GM12878 (cell line): ENCODE measurements around the gene LENG1. TPM values are rescaled to one million over a fixed set of nuclear protein-coding genes. Genes with fewer than 3 reads are reported as not detected.

ENCODE experiments used
- ATAC-seq: fragments of 200-7000 bp; cut with Tn5 transposase; 3 replicates; pipeline ENCODE4 v1.9.1; 2020; ENCODE audit warnings: mild to moderate bottlenecking, moderate library complexity
- BruUV-seq: library from RNA; stranded (reverse); fragments of 400-500 nt; replicated peaks from 2 replicates; lab custom pipeline; 2021; lab: Mats Ljungman, UMichigan
- CTCF ChIA-PET: fragments of 300-600 bp; sonication (Branson Sonifier 250); formaldehyde crosslinking; extraction: SDS; loops from one replicate; lab custom pipeline; 2021; ENCODE audit warnings: inconsistent platforms; lab: Yijun Ruan, JAX
- POLR2A ChIA-PET: fragments of 350-600 bp; formaldehyde crosslinking; extraction: SDS; loops from one replicate; lab custom pipeline; 2021; ENCODE audit warnings: inconsistent platforms; lab: Charles Lee
- RAD21 ChIA-PET: fragments of 300-600 bp; sonication (Branson Sonifier 250); formaldehyde crosslinking; loops from one replicate; lab custom pipeline; 2023; ENCODE audit warnings: antibody characterized with exemption; ENCODE audit not compliant: unreplicated experiment; lab: Charles Lee
- SMC1A ChIA-PET: fragments of 300-600 bp; sonication (Branson Sonifier 250); formaldehyde crosslinking; loops from one replicate; lab custom pipeline; 2023; ENCODE audit not compliant: unreplicated experiment, uncharacterized antibody; lab: Charles Lee
- DNase-seq: peaks from one replicate; pipeline ENCODE4 v3.0.0-alpha.2; 2011; ENCODE audit warnings: low read depth, low spot score
- FAIRE-seq: peaks from 3 replicates; lab custom pipeline; 2011; peaks lifted over from hg19 to GRCh38; lab: Jason Lieb, UNC
- H2AFZ ChIP-seq: 2 replicates; pipeline ENCODE4 v1.6.0; 2011; ENCODE audit warnings: low read depth, low read length, control low read depth; ENCODE audit not compliant: control insufficient read depth
- H3K27ac ChIP-seq: 2 replicates; pipeline ENCODE4 v1.5.1; 2011; ENCODE audit warnings: control low read depth; ENCODE audit not compliant: control insufficient read depth, insufficient read depth
- H3K27me3 ChIP-seq, 2 experiments: replicated peaks in 1 of 2; 2 replicates each; pipeline versions ENCODE4 v1.6.0 to v1.6.1; 2011; ENCODE audit warnings: low read length in 1 of 2; ENCODE audit not compliant: control insufficient read depth in 2 of 2, insufficient read depth in 2 of 2
- H3K36me3 ChIP-seq, 2 experiments: 2 replicates each; pipeline ENCODE4 v1.5.1; 2011; ENCODE audit warnings: low read length in 1 of 2; ENCODE audit not compliant: control insufficient read depth in 2 of 2, insufficient read depth in 2 of 2
- H3K4me1 ChIP-seq: 2 replicates; pipeline ENCODE4 v1.6.1; 2011; ENCODE audit warnings: mild to moderate bottlenecking, low read length, moderate library complexity, mixed read lengths; ENCODE audit not compliant: control insufficient read depth, insufficient read depth
- H3K4me2 ChIP-seq: 2 replicates; pipeline ENCODE4 v1.6.0; 2011; ENCODE audit warnings: control low read depth; ENCODE audit not compliant: control insufficient read depth, insufficient read depth
- H3K4me3 ChIP-seq: fragments of 200-600 bp; sonication (generic); 2 replicates; pipeline ENCODE4 v1.5.1; 2016
- H3K79me2 ChIP-seq: 2 replicates; pipeline ENCODE4 v1.6.0; 2011; ENCODE audit warnings: low read length; ENCODE audit not compliant: control insufficient read depth, insufficient read depth
- H3K9ac ChIP-seq: 2 replicates; pipeline ENCODE4 v1.8.0; 2011; ENCODE audit warnings: low read length, control low read depth, mixed read lengths; ENCODE audit not compliant: control insufficient read depth, insufficient read depth
- H3K9me3 ChIP-seq: replicated peaks from 3 replicates; pipeline ENCODE4 v1.5.1; 2011; ENCODE audit warnings: mild to moderate bottlenecking, low read length; ENCODE audit not compliant: control insufficient read depth, insufficient read depth
- H4K20me1 ChIP-seq: 2 replicates; pipeline ENCODE4 v1.6.0; 2011; ENCODE audit not compliant: control insufficient read depth, insufficient read depth
- CEBPB ChIP-seq, 2 experiments: fragments of 150-350 bp in 1 of 2; IDR thresholded peaks; 2 replicates each; pipeline ENCODE4 v1.6.1; 2012 to 2014; ENCODE audit warnings: low read depth in 2 of 2, low read length in 2 of 2, borderline replicate concordance in 1 of 2, inconsistent platforms in 1 of 2
- FOXK2 ChIP-seq: fragments of 450-650 bp; IDR thresholded peaks from 2 replicates; pipeline ENCODE4 v1.6.1; 2017; ENCODE audit warnings: mild to moderate bottlenecking, moderate library complexity
- MEF2B ChIP-seq: fragments of 450-650 bp; IDR thresholded peaks from 2 replicates; pipeline ENCODE4 v1.6.1; 2018; ENCODE audit warnings: mild to moderate bottlenecking, moderate library complexity; ENCODE audit not compliant: partially characterized antibody, poor library complexity, severe bottlenecking
- NR2C2 ChIP-seq: IDR thresholded peaks from 2 replicates; pipeline ENCODE4 v1.6.1; 2011; ENCODE audit warnings: borderline replicate concordance, low read depth; ENCODE audit not compliant: control insufficient read depth, insufficient read length
- RAD21 ChIP-seq: IDR thresholded peaks from 2 replicates; pipeline ENCODE4 v1.6.1; 2011; ENCODE audit warnings: mild to moderate bottlenecking, low read depth, low read length, moderate library complexity; ENCODE audit not compliant: insufficient read depth
- WGBS: methylation state at CpG from one replicate; pipeline ENCODE4 v1.1.6; 2016; ENCODE audit warnings: low lambda C conversion rate; ENCODE audit not compliant: insufficient replicate concordance, insufficient coverage; ENCODE audit errors: missing lambda C conversion rate; 5-methylcytosine and 5-hydroxymethylcytosine counted together
- in situ Hi-C: fragments of 300-500 bp; cut with MboI; formaldehyde crosslinking; loops from 9 replicates; pipeline ENCODE4 v1.14.3; 2018; ENCODE audit warnings: mixed read lengths
- intact Hi-C: fragments of 100-400 bp; cut with micrococcal nuclease; formaldehyde crosslinking; loops from one replicate; pipeline ENCODE4 v1.14.2; 2022; ENCODE audit not compliant: unreplicated experiment
- polyA plus RNA-seq, 11 experiments: library from polyadenylated mRNA; depleted of rRNA in 4 of 11; unstranded in 6 of 11; stranded (reverse) in 5 of 11; fragments of >200 nt; fragmentation: Nextera tagmentation in 4 of 11; fragmentation: Illumina TruSeq in 1 of 11; extraction: Ambion mirVana in 4 of 11; extraction: Trizol in 1 of 11; gene quantifications; 1 replicate in 1 of 11; 2 replicates in 10 of 11; pipeline versions ENCODE4 v1.2.1 to v1.2.3, GENCODE V29; 2011 to 2016; ENCODE audit warnings: inconsistent platforms in 2 of 11, missing spikeins in 2 of 11, low read depth in 1 of 11
- total RNA-seq, 4 experiments: library from RNA; depleted of rRNA in 3 of 4; stranded (reverse); fragments of >200 nt in 3 of 4; fragmentation: Illumina TruSeq in 1 of 4; extraction: Trizol in 1 of 4; gene quantifications; 2 replicates each; pipeline versions ENCODE4 v1.2.1 to v1.2.3, GENCODE V29; 2013 to 2021
- TF ChIP-seq, protein P1 (sequence below): fragments of 450-650 bp; IDR thresholded peaks from 2 replicates; pipeline ENCODE4 v1.6.1; 2017; ENCODE audit warnings: low read depth, mild to moderate bottlenecking, moderate library complexity
- TF ChIP-seq, protein P2 (sequence below): fragments of 450-650 bp; IDR thresholded peaks from 2 replicates; pipeline ENCODE4 v1.6.1; 2017; ENCODE audit warnings: antibody characterized with exemption, mild to moderate bottlenecking, moderate library complexity
- TF ChIP-seq, protein P3 (sequence below): fragments of 150-350 bp; IDR thresholded peaks from 2 replicates; pipeline ENCODE4 v1.6.1; 2016; ENCODE audit warnings: low read depth, low read length

The LENG1 gene
- total and polyA plus RNA-seq, 10 of the 15 experiments (the other 5 are each of a cell fraction or from before 2014, with no cell fraction given) = 0.21 to 10.8 (median 5.8) TPM

DNA sequence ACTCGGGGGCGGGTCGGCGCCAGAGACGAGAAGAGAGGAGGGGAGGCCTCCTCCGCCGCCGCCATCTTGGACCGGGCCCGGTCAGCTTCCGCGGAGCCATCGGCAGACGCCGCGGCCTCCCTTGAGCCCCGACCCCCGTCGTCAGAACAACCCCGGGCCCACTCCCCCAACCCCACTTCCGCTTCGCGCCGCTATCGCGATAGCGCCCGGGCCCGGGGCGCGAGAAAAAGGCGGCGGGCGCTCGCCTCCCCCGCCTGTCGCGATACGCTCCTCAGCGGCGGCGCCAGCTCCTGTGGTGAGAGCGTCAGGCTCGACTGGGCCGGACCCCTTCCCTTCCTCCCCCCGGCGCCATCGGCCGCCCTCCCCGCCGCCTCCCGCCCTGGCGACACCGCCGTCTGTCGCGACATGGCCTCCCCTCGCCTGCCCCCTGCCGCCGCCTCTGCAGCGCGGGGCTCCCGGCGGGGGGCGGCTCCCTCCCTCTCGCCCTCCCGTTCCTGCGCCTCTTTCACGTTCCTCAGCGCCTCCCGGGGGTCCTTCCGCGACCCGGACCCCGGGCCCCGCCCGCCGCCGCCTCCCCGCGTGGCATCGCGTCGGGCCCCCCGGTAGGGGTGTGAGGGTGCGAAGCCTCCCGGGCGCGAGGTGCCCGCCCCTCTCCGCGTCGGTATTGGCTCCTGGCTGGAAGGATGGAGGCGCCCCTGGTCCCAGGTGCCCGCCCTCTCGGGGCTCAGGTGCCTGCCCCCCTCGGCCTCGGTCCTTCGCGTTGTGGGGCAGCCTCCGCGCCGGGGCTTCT is 21.6 kb downstream of the LENG1 start, which contains the start of gene CNOT3:
Gene CNOT3 (plus strand): TSS at position 64 of the 790 bp plus-strand sequence. CDS start 5,217 bp downstream, outside the sequence.
- BruUV-seq = no TSS peak
- RAD21 ChIA-PET = interaction anchor here (1.0 to 2.4 kb wide), 12 partner anchors 11 to 1339 kb away, joined by 3 to 23 read pairs (median 4); partner anchors contain the start of genes LENG1, MBOAT7, PRPF31 and TFPT
- TF ChIP-seq NR2C2 (no peak), CEBPB (IDR thresholded peaks at IDR 0.05; ENCODE audit: borderline replicate concordance in 1 of 2, low read depth in 2 of 2, low read length in 2 of 2) (no peak), MEF2B (peak; percentile 18), RAD21 (no peak), FOXK2 (no peak)
- TF ChIP-seq, protein P1, sequence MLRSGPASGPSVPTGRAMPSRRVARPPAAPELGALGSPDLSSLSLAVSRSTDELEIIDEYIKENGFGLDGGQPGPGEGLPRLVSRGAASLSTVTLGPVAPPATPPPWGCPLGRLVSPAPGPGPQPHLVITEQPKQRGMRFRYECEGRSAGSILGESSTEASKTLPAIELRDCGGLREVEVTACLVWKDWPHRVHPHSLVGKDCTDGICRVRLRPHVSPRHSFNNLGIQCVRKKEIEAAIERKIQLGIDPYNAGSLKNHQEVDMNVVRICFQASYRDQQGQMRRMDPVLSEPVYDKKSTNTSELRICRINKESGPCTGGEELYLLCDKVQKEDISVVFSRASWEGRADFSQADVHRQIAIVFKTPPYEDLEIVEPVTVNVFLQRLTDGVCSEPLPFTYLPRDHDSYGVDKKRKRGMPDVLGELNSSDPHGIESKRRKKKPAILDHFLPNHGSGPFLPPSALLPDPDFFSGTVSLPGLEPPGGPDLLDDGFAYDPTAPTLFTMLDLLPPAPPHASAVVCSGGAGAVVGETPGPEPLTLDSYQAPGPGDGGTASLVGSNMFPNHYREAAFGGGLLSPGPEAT = no peak
- TF ChIP-seq, protein P2, sequence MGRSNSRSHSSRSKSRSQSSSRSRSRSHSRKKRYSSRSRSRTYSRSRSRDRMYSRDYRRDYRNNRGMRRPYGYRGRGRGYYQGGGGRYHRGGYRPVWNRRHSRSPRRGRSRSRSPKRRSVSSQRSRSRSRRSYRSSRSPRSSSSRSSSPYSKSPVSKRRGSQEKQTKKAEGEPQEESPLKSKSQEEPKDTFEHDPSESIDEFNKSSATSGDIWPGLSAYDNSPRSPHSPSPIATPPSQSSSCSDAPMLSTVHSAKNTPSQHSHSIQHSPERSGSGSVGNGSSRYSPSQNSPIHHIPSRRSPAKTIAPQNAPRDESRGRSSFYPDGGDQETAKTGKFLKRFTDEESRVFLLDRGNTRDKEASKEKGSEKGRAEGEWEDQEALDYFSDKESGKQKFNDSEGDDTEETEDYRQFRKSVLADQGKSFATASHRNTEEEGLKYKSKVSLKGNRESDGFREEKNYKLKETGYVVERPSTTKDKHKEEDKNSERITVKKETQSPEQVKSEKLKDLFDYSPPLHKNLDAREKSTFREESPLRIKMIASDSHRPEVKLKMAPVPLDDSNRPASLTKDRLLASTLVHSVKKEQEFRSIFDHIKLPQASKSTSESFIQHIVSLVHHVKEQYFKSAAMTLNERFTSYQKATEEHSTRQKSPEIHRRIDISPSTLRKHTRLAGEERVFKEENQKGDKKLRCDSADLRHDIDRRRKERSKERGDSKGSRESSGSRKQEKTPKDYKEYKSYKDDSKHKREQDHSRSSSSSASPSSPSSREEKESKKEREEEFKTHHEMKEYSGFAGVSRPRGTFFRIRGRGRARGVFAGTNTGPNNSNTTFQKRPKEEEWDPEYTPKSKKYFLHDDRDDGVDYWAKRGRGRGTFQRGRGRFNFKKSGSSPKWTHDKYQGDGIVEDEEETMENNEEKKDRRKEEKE = no peak
- TF ChIP-seq, protein P3, sequence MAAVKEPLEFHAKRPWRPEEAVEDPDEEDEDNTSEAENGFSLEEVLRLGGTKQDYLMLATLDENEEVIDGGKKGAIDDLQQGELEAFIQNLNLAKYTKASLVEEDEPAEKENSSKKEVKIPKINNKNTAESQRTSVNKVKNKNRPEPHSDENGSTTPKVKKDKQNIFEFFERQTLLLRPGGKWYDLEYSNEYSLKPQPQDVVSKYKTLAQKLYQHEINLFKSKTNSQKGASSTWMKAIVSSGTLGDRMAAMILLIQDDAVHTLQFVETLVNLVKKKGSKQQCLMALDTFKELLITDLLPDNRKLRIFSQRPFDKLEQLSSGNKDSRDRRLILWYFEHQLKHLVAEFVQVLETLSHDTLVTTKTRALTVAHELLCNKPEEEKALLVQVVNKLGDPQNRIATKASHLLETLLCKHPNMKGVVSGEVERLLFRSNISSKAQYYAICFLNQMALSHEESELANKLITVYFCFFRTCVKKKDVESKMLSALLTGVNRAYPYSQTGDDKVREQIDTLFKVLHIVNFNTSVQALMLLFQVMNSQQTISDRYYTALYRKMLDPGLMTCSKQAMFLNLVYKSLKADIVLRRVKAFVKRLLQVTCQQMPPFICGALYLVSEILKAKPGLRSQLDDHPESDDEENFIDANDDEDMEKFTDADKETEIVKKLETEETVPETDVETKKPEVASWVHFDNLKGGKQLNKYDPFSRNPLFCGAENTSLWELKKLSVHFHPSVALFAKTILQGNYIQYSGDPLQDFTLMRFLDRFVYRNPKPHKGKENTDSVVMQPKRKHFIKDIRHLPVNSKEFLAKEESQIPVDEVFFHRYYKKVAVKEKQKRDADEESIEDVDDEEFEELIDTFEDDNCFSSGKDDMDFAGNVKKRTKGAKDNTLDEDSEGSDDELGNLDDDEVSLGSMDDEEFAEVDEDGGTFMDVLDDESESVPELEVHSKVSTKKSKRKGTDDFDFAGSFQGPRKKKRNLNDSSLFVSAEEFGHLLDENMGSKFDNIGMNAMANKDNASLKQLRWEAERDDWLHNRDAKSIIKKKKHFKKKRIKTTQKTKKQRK = no peak

More for the DNA sequence above, 21.6 kb downstream of the LENG1 start, which contains the start of gene CNOT3:
- Histone ChIP-seq H3K79me2 (peaks cover 40% of the 10 kb centered on the region), H3K27ac (peak within 1 kb of the TSS; percentile 90), H3K36me3 (peaks cover 2 to 12% of the 10 kb centered on the region in 2 experiments; a peak in 3 of 4 replicates), H3K27me3 (no peaks in the 10 kb centered on the region), H2AFZ (peak within 1 kb of the TSS; percentile 84), H3K4me2 (peak within 1 kb of the TSS; percentile 99), H3K4me3 (peak within 1 kb of the TSS; percentile 91), H3K4me1 (peaks cover 19% of the 10 kb centered on the region), H3K9me3 (peaks cover 2% of the 10 kb centered on the region; the same call in 2 of the 3 replicates), H3K9ac (peak within 1 kb of the TSS; percentile 95), H4K20me1 (peaks cover 12% of the 10 kb centered on the region)
- ATAC-seq (peak; percentile 5; the same call in 1 of the 3 replicates), DNase-seq (no peak), FAIRE-seq (no peak)
- CTCF ChIA-PET = interaction anchor here (0.6 to 2.3 kb wide), 6 partner anchors 21 to 344 kb away, joined by 3 to 15 read pairs (median 6); partner anchors contain the start of genes LENG1, MBOAT7 and TMC4
- WGBS = 1% methylated on average over 65 of the region's 103 CpGs
- POLR2A ChIA-PET = interaction anchor here (1.0 to 3.5 kb wide), 12 partner anchors 18 to 1201 kb away, joined by 3 to 36 read pairs (median 6); partner anchors contain the start of genes KMT5C, LENG1, LENG8 and LENG9
- SMC1A ChIA-PET = interaction anchor here (1.0 to 1.4 kb wide), 5 partner anchors 23 to 310 kb away, joined by 3 to 6 read pairs (median 4); partner anchors contain the start of genes PRPF31, RPS9 and TFPT
- intact Hi-C loops (loop anchor here (1.0 to 2.0 kb wide), 3 partner anchors 21 to 63 kb away; partner anchors contain the start of genes LENG1, NDUFA3 and RPS9), in situ Hi-C loops (loop anchor here (25.0 kb wide), 1 partner anchor 1524 kb away; the partner anchor contains the start of gene U2AF2)
